Fibroblast of lung (primary cell): ENCODE results near the gene NR4A1. TPM values are rescaled to one million over a fixed set of nuclear protein-coding genes. Genes with fewer than 3 reads are reported as not detected.

ENCODE experiments used
- DNase-seq, 2 donors: peaks; one replicate each; pipeline versions ENCODE4 v3.0.0 to v3.0.0-alpha.2; 2010; ENCODE audit warnings: low read depth in 2 of 2
- H2AFZ ChIP-seq: 2 replicates; pipeline ENCODE4 v1.5.1; 2012; ENCODE audit warnings: low read length, control low read depth, inconsistent platforms
- H3K27ac ChIP-seq: 2 replicates; pipeline ENCODE4 v1.5.1; 2011; ENCODE audit warnings: low read length, control low read depth; ENCODE audit not compliant: insufficient read depth
- H3K27me3 ChIP-seq: 2 replicates; pipeline ENCODE4 v1.5.1; 2011; ENCODE audit warnings: mild to moderate bottlenecking, low read length; ENCODE audit not compliant: control insufficient read depth, insufficient read depth
- H3K36me3 ChIP-seq: 2 replicates; pipeline ENCODE4 v1.5.1; 2011; ENCODE audit warnings: low read length; ENCODE audit not compliant: control insufficient read depth, insufficient read depth
- H3K4me1 ChIP-seq: 2 replicates; pipeline ENCODE4 v1.5.1; 2011; ENCODE audit warnings: low read length; ENCODE audit not compliant: control insufficient read depth, insufficient read depth; ENCODE audit errors: extremely low read depth
- H3K4me2 ChIP-seq: 2 replicates; pipeline ENCODE4 v1.5.1; 2011; ENCODE audit warnings: low read length, control low read depth; ENCODE audit not compliant: insufficient read depth; ENCODE audit errors: extremely low read depth
- H3K4me3 ChIP-seq, 4 experiments: fragments of 200-600 bp in 1 of 4; sonication (generic) in 1 of 4; replicated peaks in 1 of 4; 2 replicates each; pipeline ENCODE4 v1.5.1; 2011 to 2016; ENCODE audit warnings: low read length in 4 of 4, low read depth in 3 of 4, mild to moderate bottlenecking in 3 of 4, control low read depth in 2 of 4, inconsistent platforms in 1 of 4, mixed read lengths in 1 of 4; ENCODE audit not compliant: insufficient read depth in 1 of 4; ENCODE audit errors: control extremely low read depth in 1 of 4
- H3K79me2 ChIP-seq: 2 replicates; pipeline ENCODE4 v1.5.1; 2012; ENCODE audit warnings: mild to moderate bottlenecking, low read length, inconsistent platforms; ENCODE audit not compliant: control insufficient read depth, insufficient read depth
- H3K9ac ChIP-seq: 2 replicates; pipeline ENCODE4 v1.5.1; 2011; ENCODE audit warnings: mild to moderate bottlenecking, low read length, control low read depth; ENCODE audit not compliant: insufficient read depth
- H3K9me3 ChIP-seq: 2 replicates; pipeline ENCODE4 v1.5.1; 2012; ENCODE audit warnings: low read depth, low read length; ENCODE audit not compliant: control insufficient read depth, insufficient read depth
- H4K20me1 ChIP-seq: 2 replicates; pipeline ENCODE4 v1.5.1; 2011; ENCODE audit warnings: low read length; ENCODE audit not compliant: control insufficient read depth, insufficient read depth; ENCODE audit errors: extremely low read depth
- EZH2 ChIP-seq: IDR thresholded peaks from 2 replicates; pipeline ENCODE4 v1.5.1; 2012; ENCODE audit warnings: low read length, control low read depth, mild to moderate bottlenecking; ENCODE audit errors: missing control alignments
- polyA plus RNA-seq, 2 donors: library from polyadenylated mRNA; depleted of rRNA in 1 of 2; stranded (reverse) in 1 of 2; unstranded in 1 of 2; fragments of >200 nt; gene quantifications; 2 replicates each; pipeline ENCODE4 v1.2.1, GENCODE V29; 2011 to 2012; ENCODE audit warnings: missing spikeins in 1 of 2
- total RNA-seq: library from RNA; depleted of rRNA; stranded (reverse); fragments of >200 nt; gene quantifications from 2 replicates; pipeline ENCODE4 v1.2.1, GENCODE V29; 2014
- TF ChIP-seq, protein P1 (sequence below), 2 donors: IDR thresholded peaks in 1 of 2; conservative IDR thresholded peaks in 1 of 2; 1 replicate in 1 of 2; 2 replicates in 1 of 2; pipeline ENCODE4 v1.5.1; 2011 to 2012; ENCODE audit warnings: low read length in 2 of 2, control low read depth in 1 of 2, inconsistent platforms in 1 of 2, low read depth in 1 of 2, mild to moderate bottlenecking in 1 of 2

The NR4A1 gene
- total and polyA plus RNA-seq, 2 donors (not counting 1 experiment from before 2014, with no cell fraction given): 3.8 to 4.1 TPM

DNA sequence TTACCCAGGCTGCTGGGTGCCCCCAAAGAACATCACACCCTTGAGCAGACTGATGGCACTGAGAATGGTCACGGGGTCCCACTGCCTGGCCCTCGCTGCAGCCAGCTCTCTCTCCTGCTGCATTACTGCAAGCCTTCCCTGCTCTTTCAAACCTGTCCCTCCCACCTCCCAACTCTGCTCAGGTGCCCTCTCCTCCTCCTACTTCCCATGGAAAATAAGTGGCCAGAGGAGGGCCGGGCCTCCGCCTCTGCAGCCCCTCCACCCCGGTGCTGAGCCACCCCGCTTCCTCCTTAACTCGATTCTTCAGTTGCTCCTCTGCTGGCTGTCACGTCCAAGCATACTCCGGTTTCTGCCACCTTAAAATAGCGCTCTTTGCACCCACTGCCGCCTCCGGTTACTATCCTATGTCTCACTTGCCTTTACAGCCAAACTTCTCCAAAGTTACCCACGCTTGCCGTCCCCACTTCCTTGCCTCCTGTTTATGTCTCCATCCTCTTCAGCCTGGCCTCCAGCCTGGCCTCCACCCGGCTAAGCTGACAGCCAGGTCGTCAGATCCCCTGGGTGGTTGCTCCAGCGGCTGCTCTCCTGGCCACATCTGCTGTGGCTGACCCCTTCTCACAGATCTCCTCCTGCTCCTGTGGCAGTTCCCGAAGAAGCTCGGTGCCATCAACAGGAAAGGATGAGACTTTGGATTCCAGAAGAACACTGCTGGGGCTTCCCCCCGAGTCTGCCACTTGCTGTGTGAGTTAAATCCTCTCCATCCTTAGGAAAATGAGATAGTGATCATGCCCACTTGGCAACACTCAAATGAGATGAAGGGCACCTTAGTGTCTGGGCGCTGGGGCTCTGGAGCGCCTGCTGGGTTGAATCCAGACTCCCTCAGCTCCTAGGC, 35.9 kb downstream of the NR4A1 start:
- no peaks in the 10 kb centered on the region for H3K36me3 ChIP-seq
- no peak overlapping the region for H3K9ac ChIP-seq
- H3K79me2 ChIP-seq: no peaks in the 10 kb centered on the region
- H3K4me1 ChIP-seq: peaks cover 12% of the 10 kb centered on the region
- H3K27ac ChIP-seq: no peak overlapping the region
- no peaks in the 10 kb centered on the region for H4K20me1 ChIP-seq
- no peak overlapping the region for H3K4me2 ChIP-seq
- TF ChIP-seq EZH2: no peak
- TF ChIP-seq, protein P1, sequence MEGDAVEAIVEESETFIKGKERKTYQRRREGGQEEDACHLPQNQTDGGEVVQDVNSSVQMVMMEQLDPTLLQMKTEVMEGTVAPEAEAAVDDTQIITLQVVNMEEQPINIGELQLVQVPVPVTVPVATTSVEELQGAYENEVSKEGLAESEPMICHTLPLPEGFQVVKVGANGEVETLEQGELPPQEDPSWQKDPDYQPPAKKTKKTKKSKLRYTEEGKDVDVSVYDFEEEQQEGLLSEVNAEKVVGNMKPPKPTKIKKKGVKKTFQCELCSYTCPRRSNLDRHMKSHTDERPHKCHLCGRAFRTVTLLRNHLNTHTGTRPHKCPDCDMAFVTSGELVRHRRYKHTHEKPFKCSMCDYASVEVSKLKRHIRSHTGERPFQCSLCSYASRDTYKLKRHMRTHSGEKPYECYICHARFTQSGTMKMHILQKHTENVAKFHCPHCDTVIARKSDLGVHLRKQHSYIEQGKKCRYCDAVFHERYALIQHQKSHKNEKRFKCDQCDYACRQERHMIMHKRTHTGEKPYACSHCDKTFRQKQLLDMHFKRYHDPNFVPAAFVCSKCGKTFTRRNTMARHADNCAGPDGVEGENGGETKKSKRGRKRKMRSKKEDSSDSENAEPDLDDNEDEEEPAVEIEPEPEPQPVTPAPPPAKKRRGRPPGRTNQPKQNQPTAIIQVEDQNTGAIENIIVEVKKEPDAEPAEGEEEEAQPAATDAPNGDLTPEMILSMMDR (conservative IDR thresholded peaks at IDR 0.05 in 1 of 2, IDR thresholded peaks at IDR 0.05 in 1 of 2; ENCODE audit: low read depth in 1 of 2, low read length in 2 of 2): no peak
- no peaks in the 10 kb centered on the region for H3K9me3 ChIP-seq
- H2AFZ ChIP-seq: no peak overlapping the region
- H3K27me3 ChIP-seq: peaks cover 11% of the 10 kb centered on the region
- H3K4me3 ChIP-seq: no peak overlapping the region
- DNase-seq: no peak

DNA sequence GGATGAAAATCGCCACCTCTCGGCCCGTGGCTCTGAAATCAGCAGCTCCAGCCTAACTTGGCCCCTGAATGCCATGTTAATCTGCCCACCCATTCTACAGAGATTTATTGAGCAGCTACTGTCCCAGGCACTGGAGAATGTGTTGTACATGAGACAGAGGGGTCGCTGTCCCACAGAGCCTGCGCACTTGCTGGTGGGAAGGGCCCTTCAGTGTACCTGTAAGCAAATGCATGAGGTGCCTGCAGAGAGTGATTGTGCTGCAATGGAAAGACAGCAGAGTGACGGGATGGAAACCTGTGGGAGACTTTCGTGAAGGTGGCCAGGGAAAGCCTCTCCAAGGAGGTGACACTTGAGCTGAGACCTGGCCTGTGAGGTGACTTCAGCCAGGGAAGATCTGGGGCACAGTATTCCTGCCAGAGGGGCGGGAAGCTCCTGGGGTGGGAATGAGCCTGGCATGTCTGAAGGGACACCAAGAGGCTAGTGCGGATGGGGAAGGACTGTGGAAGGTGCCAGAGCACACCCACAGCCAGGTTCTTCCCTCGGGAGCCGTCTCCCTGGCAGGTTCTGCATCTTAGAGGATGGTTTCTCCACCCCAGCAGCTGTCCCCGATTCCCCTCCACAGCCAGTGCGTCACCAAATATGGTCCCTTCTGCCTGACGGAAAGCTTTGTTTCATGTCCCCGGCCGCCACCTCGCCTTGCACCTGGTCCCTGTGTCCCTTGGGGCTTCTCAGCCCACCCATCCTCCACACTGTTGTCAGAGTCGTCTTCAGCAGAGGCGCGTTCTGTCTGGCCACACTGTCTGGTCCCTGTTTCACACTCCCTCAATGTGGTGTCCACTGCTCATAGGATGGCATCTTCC, 36.9 kb downstream of the NR4A1 start:
- H3K4me1 ChIP-seq: peaks cover 2% of the 10 kb centered on the region
- no peak for DNase-seq
- H3K27me3 ChIP-seq: peaks cover 11% of the 10 kb centered on the region
- H3K9me3 ChIP-seq: no peaks in the 10 kb centered on the region
- no peaks in the 10 kb centered on the region for H3K79me2 ChIP-seq
- no peak overlapping the region for H3K9ac ChIP-seq
- H3K27ac ChIP-seq: no peak overlapping the region
- no peaks in the 10 kb centered on the region for H3K36me3 ChIP-seq
- H4K20me1 ChIP-seq: no peaks in the 10 kb centered on the region
- H3K4me3 ChIP-seq: no peak overlapping the region
- H2AFZ ChIP-seq: no peak overlapping the region
- no peak overlapping the region for H3K4me2 ChIP-seq
- TF ChIP-seq, protein P1 (conservative IDR thresholded peaks at IDR 0.05 in 1 of 2, IDR thresholded peaks at IDR 0.05 in 1 of 2; ENCODE audit: low read depth in 1 of 2, low read length in 2 of 2): no peak
- TF ChIP-seq EZH2: no peak

DNA sequence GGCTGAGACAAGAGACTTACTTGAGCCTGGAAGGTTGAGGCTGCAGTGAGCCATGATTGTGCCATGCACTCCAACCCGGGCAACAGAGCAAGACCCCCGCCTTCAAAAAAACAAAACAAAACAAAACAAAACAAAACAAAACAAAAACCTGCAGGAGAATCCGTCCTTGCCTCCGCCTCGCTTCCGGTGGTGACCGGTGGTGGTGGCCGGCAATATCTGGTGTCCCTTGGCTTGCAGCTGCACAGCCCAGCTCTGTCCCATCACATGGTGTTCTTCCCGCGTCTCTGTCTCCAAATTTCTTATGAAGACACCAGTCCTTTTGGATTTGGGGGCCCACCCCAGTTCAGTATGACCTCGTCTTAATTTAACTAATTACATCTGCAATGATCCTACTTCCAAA, 38.2 kb downstream of the NR4A1 start:
- TF ChIP-seq, protein P1 (conservative IDR thresholded peaks at IDR 0.05 in 1 of 2, IDR thresholded peaks at IDR 0.05 in 1 of 2; ENCODE audit: low read depth in 1 of 2, low read length in 2 of 2): no peak
- TF ChIP-seq EZH2: no peak

More for the DNA sequence above, 38.2 kb downstream of the NR4A1 start:
- H3K9me3 ChIP-seq: no peaks in the 10 kb centered on the region
- no peaks in the 10 kb centered on the region for H3K79me2 ChIP-seq
- no peaks in the 10 kb centered on the region for H3K4me1 ChIP-seq
- H3K9ac ChIP-seq: no peak overlapping the region
- H4K20me1 ChIP-seq: no peaks in the 10 kb centered on the region
- no peak for DNase-seq
- H3K36me3 ChIP-seq: no peaks in the 10 kb centered on the region
- no peak overlapping the region for H3K4me2 ChIP-seq
- H3K27ac ChIP-seq: no peak overlapping the region
- H3K4me3 ChIP-seq: no peak overlapping the region
- H2AFZ ChIP-seq: no peak overlapping the region
- H3K27me3 ChIP-seq: peaks cover 11% of the 10 kb centered on the region
